Stimulated activated CD8-positive, alpha-beta memory T cell treated with anti-CD3 and anti-CD28 coated beads, Interleukin-12 subunit alpha, Interleukin-12 subunit beta, amount 100 ng/mL, for 1 hour (primary cell): Measurements from ENCODE around the gene BEAN1.
A peak's percentile ranks its signal among the peaks of the same experiment; 100 is the strongest.

Source experiments
- DNase-seq: peaks from one replicate; pipeline ENCODE4 v3.0.0-alpha.2; 2020; ENCODE audit warnings: low read depth

Gene BEAN1

DNA sequence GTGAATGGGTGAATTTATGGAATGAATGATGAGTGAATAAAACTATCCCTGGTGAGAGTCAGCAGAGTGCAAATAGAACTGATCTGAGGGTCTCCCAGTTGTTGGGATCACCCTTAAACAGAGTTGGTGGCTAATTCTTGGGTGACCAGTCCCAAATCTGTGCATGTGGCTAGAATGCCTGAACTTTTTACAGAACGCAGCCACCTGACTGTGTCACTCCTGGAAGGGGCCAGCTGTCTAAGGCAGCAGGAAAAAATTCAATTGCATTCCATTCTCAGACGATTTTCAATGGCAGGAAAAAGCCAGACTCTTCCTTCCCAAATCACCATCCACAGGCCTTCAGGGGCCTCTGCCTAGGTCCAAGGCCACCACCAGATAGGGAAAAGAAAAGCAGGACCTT lies 43.5 kb downstream of the BEAN1 start:
- no peak for DNase-seq

DNA sequence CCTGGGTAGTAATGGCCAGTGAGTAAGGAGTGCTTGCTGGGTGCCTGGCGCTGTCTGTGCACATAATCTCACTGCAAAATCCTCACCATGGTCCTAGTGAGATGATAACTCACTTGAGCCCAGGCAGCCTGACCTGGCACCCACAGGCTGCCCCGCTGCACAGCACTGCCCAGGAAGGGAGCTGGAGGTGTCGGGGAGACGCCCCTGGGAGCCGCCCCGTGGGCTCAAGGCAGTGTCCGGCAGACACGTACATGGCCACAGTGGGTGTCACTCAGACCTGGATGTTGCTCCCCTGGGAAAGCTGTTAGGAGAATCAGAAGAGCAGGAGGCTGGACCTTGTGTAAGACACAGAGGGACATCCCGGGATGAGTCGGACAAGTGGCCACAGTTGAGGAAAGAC lies 44.2 kb downstream of the BEAN1 start:
- DNase-seq: no peak

DNA sequence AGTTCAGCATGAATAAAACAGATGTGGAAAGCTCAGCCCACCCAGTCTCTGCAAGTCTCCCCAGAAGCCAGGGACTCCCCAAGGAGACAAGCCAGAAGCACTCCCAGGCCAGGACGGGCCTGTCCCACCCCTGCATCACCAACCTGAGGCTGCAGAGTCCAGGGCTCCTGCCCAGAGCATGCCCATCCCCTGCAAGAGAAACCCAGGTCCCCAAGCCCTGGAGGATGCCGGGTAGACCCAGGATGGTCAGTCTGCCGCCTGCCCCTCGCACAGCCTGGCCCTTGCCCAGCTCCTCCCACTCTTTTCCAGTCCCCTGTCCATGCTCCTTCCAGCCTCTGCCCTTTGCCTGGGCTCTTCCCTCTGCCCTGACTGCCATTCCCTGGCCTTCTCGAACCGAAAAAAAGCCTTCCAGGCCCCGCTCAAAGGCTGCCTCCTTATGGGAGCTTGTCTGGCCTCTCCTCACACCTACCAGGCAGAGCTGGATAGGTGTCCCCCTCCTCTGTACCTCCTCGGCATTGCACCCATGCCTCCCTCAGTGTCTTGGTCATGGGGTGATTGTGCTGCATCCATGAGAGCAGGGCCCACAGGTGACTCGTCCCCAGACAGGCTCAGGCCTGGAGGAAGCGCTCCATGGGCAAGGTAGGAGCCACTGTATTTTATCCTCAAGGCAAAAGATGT lies 44.8 kb downstream of the BEAN1 start:
- no peak for DNase-seq

DNA sequence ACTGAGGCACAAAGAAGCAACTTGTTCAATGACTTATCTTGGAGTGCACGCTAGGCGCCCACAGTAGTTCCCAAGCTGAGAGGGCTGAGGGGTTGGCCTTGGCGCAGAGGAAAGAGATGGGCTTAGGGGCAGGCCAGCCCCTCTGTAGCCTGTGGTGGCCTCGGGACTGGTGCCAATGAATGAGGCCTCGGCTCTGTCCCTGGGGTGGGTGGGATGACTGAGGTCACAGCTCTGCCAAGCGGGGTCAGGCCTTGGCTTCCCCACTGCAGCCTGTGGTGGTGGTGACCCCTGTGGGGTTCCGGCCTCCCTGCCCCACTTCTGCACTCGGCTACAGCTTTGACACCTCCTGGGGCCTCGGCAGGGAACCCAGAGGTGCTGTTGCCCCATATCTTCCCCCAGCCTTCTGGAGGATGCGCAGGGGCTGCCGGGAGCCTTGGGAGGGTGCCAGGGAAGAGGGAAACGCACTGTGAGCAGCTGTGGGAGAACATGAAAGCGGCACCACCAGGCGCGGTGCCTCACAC lies 46.0 kb downstream of the BEAN1 start:
- no peak for DNase-seq

DNA sequence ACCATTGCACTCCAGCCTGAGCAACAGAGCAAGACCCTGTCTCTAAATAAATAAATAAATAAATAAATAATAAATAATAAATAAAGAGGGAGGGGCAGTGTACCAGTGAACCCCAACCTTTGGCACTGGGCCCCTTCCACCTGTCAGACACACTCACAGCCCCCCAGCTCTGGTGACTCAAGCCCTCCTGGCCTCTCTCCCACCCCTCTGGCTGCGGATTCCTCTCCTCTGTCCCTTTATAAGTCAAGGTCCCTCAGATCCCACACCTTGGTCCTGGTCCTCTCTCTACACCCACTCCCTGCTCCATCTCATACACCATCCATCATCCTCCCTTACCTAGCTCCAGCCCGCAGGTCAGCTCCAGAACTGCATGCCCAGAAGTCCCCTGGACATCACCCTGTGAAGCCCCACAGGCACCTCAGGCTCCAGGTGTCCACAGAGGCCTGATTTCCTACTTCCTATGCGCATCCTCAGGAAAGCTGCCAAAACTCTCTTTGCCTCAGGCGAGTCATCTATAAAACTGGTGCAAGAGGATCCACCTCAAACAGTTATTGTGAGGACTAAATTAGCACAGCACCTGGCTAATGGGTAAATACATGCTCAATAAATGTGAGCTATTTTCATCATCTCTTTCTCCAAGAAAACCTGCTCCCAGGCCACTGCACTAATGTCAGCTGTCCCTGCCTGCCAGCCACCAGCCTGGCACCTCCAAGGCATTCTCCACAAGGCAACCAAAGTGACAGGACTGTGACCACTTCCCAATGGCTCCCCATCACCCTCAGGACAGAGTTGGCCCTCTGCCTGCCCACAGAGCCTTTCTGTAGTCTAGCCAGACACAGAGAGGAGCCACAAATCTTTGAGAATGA lies 46.8 kb downstream of the BEAN1 start:
- no peak for DNase-seq

DNA sequence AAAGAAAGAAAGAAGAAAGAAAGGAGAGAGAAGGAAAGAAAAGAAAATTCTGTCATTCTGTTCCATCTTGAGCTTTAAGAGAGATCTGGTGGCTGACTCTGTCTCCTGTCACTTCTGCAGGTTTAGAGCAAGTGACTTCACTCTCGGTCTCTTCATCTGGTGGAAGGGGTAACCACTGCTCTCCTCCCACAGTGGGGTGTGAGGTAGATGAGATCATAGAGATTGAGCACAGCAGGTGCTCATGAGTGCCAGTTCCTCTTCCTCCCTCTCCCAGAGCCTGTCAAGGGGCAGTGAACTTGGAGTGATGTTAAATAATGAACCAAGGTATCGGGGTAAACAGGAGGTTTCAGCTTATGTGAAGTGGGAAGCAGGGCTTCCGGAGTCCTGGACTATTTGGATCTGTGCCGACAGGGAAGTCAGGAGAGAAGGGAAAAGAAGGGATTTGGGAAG lies 47.7 kb downstream of the BEAN1 start:
- DNase-seq: peak; percentile 35

DNA sequence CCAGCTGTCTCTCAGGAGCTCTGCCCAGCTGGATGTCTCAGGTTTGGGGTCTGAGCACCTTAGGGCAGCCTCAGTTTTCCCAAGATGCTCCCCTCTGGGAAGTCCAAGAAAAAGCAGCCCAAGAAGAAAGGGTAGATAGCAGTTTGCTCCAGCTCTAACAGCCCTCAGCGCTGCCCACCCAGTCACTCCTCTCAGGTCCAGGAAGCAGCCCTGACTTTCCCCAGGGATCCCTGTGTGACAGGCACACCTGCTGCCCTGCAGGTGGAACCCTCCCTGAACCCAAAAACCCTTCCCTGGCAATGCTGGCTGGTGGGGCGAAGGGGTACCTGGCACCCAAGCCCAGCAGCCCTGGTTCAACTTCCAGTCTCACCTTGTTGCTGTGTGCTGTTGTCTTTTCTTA lies 48.1 kb downstream of the BEAN1 start:
- no peak for DNase-seq

DNA sequence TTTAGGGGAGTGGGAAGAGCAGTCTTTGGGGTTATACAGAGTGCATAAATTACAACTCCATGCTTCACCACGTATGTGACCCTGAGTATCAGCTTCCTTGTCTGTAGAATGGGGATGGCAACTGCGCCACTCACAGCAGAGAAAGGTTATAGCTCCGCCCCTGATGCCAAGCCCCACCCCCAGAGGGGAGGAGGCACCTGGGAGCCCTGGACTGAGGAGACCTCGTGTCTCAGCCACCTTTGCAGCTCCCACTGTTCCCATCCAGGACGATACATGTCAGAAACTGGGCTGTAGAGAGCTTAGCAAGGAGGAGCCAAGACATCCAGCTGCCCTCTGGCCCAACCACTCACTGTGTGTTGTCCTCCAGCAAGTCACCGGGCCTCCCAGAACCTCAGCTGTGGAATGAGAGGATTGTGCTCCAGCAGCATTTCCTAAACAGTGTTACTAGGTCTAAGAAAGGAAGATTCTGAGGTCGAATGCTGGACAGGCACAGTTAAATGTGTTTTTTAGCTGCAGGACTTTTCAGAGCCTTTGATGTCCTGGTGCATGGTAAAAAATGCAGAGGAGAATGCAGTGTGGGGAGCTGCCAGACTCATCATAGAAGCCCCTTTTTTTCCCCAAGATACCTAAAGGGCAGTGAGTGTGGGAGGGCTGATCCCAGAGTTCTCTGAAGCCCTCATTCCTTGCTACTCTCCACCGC lies 49.4 kb downstream of the BEAN1 start:
- no peak for DNase-seq

DNA sequence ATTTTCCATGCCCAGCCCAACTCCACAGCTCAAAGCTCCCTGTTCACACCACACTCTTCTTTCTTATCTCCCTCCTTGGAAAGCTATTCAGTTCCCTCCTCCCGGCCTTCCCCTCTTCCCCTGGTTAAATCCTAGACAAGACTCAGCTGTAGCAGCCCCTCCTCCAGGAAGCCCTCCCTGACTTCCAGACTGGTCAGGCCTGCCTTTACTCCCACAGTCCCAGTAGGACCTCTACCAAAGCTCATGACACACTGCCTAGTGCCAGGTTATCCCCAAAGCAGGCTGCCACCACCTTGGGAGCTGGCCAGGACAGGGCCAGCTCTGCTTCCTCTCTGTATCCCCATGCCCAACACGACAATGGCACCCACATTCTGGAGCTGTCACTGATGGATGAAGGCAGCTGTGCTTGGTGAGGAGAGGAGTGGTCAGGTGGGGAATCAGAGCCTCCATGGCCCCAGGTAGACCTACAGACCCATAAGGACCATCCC lies 50.0 kb downstream of the BEAN1 start:
- DNase-seq: no peak

DNA sequence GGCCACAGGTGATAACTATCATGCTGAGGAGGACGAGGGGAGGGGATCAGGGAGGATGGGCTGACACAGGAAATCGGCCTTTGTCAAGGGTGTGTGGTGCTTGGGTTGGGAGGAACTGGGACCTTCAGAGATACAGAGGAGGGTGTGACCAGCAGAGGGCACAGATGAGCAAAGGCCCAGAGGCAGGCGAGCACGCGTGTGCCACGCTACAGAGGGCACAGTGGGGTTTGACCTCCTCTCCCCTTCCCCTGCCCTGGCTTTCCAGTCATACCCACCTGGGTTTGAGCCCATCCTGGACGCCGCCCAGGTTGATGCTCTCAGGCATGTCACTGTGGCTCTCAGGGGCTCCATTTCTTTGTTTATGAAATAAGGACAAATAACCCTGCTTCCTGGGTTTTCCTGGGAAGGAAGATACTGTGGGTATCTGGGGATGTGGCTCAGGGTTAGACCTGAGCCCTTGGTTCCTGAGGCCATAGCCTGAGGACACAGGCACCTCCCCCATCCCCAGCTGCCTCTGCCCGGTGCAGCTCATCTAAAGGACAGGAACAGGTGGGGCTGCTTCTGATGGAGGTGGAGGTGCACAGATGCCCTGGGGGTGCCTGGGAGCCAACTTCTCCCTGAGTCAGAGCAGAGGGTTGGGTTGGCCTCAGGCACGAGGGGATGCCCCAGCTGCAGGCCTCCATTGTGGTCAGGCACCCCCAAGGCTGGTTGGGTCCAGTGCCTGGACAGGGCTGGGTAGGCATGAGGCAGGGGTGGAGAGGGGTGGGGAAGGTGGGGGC lies 51.8 kb downstream of the BEAN1 start:
- peak; percentile 71 for DNase-seq

DNA sequence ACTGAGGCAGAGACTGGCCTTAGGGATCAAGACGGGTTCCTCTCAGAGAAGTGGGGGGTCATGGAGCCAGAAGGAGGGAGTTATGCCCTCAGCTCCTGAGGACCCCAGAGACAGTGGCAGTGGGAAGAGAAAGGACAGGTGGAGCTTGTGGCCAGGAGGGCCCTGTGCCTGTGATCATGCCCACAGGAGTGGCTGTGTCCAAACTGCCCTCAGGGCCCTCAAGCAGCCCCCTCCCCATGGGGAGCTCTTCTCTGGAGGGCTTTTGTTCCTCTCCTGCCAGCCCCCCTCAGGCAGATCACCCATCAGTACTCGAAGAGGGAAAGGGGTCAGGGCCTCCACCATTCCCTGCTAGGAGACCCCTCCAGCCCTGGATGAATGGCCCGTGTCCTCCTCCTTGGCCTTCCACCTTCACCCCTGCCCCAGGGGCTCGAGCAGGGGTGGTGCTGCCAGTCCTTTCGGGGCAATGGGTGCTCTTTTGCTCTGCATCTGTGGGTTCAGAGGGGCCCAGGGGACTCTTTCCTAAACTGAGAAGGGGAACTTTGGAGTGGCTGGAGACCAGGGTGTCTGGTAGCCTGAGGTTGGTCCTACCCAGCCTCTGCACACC lies 52.7 kb downstream of the BEAN1 start:
- DNase-seq: no peak

DNA sequence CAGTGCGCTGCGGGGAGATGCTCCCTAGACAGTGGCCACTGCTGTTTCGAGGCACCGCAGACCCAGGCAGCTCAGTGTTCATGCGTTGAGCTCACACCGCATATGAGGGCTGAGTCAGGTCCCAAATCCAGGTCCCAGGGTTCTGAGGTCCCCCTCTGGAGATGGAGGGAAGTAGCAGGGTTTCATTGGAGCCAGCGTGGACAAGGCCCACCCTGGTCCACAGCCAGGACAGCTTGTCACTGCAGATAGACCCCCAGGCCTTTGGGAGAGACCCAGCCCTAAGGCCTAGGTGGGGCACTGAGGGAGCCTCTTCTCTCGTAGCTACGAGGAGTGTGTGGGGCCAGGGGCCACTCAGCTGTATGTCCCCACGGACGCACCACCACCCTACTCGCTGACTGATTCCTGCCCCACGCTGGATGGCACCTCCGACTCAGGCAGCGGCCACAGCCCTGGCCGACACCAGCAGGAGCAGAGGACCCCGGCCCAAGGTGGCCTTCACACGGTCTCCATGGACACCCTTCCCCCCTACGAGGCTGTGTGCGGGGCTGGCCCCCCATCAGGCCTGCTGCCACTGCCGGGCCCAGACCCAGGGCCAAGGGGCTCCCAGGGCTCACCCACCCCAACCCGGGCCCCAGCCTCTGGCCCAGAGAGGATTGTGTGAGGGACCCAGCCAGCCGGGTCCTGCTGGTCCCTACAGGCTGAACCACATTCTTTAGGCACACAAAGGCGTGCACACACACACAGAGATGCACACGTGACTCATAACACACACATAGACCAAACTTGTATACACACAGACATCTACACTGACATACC lies 53.4 kb downstream of the BEAN1 start:
- DNase-seq: no peak

DNA sequence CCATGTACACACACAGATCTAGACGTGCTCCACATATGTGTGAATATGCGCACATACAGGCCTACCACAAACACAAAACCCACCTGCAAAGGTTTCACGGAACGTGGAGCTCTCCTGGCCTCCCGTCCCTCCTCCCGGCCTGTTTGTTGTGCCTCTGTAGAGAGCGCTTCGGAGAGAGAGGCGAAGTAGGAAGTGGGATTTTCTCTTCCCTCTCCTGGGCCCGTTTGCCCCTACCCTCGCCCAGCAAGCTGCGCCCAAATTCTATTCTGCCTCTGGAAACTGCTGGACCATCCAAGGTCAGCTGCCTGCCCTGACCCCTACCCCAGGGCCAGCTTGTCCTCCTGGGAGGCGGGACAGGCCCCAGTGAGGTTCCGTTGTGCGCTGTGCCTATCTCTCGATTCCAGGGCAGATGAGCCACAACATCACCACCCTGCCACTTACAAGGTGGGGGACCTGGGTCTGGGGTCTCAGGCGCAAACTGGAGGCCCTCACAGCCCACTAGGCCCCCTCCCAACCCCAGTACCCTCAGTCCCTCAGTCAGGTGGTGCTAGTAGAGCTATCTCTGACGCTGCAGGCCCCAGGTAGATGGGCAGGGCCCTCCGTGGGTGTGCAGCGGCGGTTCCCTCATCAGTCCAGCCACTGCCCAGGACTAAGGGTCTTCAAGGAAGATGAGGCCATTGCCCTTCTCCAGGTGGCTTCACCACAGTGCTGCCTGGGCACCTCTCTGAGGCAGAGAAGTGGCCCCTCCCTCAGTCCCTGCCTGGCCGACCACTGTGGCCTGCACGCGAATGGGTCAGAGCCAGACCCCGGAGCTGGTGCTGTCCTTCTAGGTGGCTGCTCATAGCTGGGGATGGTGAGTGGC lies 54.2 kb downstream of the BEAN1 start:
- DNase-seq: no peak

DNA sequence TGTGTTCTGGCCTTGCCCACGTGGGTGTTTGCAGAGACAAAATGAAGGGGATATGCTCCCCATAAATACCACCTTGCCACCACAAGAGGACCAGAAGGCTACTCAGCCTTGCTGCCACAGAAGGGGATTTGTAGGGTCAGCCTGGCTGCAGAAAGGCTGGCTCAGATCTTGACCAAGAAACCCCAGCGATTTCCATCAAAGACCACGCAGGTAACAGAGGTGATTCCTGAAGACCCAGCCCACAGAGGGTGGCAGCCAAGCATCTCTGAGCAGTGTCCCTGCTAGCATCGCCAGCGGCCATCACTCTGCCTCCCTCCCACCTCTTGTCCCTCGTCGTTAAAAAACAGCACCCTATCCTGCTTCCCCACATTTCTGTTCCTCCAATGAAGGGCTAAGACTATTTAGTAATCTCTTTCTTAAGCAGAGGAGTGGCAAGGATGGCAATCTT lies 54.9 kb downstream of the BEAN1 start:
- DNase-seq: no peak

DNA sequence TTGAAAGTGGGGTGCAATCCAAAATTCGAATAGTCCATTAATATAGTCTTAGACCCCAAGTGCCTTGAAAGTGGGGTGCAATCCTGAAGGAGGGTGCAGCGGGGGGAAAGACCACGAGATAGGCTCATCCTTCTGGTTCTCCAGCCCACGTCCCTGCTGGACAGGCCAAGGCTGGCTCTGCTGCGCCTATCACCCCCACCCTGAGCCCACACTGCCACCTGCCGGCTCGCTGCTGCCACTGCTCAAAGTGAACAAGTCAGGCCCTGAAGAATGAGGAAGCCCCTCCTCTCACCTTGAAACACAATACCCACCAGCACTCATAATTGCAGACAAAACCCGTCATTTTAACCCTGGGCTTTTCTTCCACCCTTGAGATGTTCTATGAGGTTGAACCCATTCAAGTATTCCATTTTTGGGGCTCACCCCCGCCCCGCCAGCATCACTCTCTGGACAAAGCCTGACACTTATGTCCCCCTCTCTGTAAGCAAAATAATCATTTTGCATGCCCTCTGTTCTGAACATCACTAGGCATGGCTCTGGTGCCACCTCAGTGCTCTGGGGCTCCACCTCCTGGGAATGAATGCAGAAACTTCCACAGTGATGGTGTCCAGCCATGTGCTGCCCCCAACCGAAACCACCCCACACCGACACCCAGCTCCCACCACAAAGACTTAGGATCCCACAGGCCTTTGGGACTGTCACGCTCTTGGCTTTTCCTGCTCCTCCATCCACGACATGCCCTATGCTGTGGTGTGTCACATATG lies 56.8 kb downstream of the BEAN1 start:
- peak; percentile 58 for DNase-seq

DNA sequence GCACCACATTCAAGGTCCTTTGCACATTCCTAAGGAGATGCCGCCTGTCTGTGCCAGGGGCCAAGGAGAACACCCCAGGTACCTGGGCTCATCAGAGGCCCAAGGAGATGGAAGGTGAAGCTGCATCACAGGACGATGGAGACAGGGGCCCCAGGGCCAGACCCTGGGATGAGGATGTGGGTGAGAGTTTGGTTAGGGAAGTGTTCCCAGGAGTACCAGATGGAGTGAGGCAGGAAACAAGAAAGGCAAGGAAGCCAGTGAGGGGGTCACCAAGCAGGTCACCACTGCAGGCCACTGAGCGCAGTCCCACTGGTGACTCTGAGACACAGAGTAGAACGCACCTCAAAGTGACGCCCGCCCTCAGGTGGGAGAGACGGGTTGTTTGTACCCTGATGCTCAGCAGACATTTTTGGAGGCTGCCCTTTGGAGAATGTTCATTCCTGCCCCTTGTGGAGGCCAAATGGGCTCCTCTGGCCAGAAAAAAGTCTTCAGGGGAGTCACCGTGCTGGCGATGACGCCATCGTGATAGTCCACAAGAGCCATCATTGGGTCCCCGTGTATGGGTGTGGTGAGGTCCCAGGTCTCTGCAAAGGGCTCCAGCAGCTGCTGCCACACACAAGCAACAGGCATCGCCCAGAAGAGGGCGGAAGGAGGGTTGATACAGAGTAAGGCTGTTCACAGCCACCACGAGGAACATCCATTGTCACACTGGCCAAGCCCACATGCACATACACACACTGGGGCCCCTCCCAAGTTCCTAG lies 57.5 kb downstream of the BEAN1 start:
- no peak for DNase-seq

DNA sequence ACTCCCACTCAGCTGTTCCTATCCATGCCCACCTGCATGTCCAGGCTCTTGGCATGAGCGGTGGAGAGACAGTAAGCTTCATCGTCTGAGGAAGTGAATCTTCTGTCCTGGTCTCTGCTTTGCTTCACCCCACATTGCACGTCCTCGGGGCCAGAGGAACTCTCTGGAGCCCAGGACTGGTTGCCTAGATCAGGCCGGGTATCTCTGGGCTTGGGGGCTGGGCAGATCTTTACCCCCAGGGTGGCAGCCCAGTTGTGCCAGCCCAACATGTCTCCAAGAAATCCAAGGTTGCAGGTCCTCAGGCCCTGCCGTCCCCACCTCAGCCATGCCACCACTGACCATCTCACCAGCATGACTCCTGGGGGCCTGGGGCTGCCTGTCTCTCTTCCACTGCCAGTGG lies 58.3 kb downstream of the BEAN1 start:
- DNase-seq: no peak
